ENCODE data around the gene PHF20. TPM values are rescaled to one million over a fixed set of nuclear protein-coding genes. Genes with fewer than 3 reads are reported as not detected.
"Not testable (repeated sequence)": the region's sequence is repeated elsewhere in the genome, so short reads cannot be mapped to it uniquely, and the experiment has no call there.

Gene PHF20
- 33.4 and 37.6 TPM in 2 replicates for total RNA-seq (ENCODE audit: low replicate concordance)
- long read RNA-seq, partial matches to known transcripts = 77 of 97 reads
- long read RNA-seq, other reads (novel, unspliced or antisense) = 16 of 97 reads

GRCh38 chr20:35771689-35772562, at the start of gene PHF20:
PHF20 (plus strand) TSS chr20:35772015; CDS start chr20:35801523, 29,508 bp downstream.
- Mint-ChIP-seq H3K4me1 (ENCODE audit: unreplicated experiment) (peaks cover 53% of the 10 kb centered on the region), H3K27me3 (peaks cover 4% of the 10 kb centered on the region), H3K36me3 (peaks cover 19% of the 10 kb centered on the region), H3K27ac (peak within 1 kb of the TSS; percentile 92), H3K4me3 (peak within 1 kb of the TSS; percentile 88), H3K9me3 (peaks cover 7% of the 10 kb centered on the region)
- DNase-seq (ENCODE audit: extremely low spot score, unreplicated experiment) = peak; percentile 99
- TF ChIP-seq, protein P1, sequence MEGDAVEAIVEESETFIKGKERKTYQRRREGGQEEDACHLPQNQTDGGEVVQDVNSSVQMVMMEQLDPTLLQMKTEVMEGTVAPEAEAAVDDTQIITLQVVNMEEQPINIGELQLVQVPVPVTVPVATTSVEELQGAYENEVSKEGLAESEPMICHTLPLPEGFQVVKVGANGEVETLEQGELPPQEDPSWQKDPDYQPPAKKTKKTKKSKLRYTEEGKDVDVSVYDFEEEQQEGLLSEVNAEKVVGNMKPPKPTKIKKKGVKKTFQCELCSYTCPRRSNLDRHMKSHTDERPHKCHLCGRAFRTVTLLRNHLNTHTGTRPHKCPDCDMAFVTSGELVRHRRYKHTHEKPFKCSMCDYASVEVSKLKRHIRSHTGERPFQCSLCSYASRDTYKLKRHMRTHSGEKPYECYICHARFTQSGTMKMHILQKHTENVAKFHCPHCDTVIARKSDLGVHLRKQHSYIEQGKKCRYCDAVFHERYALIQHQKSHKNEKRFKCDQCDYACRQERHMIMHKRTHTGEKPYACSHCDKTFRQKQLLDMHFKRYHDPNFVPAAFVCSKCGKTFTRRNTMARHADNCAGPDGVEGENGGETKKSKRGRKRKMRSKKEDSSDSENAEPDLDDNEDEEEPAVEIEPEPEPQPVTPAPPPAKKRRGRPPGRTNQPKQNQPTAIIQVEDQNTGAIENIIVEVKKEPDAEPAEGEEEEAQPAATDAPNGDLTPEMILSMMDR (conservative IDR thresholded peaks at IDR 0.05) = no peak

- not testable (repeated sequence) for H3K9me3 Mint-ChIP-seq; H3K4me3 Mint-ChIP-seq; H3K4me1 Mint-ChIP-seq (ENCODE audit: unreplicated experiment); H3K27me3 Mint-ChIP-seq; DNase-seq (ENCODE audit: extremely low spot score, unreplicated experiment)
- Mint-ChIP-seq H3K27ac (peak overlapping the region; percentile 50), H3K36me3 (peaks cover 41% of the 10 kb centered on the region)
Measured at GRCh38 chr20:35723275-35723639, 48.6 kb upstream of the PHF20 start.

DNA sequence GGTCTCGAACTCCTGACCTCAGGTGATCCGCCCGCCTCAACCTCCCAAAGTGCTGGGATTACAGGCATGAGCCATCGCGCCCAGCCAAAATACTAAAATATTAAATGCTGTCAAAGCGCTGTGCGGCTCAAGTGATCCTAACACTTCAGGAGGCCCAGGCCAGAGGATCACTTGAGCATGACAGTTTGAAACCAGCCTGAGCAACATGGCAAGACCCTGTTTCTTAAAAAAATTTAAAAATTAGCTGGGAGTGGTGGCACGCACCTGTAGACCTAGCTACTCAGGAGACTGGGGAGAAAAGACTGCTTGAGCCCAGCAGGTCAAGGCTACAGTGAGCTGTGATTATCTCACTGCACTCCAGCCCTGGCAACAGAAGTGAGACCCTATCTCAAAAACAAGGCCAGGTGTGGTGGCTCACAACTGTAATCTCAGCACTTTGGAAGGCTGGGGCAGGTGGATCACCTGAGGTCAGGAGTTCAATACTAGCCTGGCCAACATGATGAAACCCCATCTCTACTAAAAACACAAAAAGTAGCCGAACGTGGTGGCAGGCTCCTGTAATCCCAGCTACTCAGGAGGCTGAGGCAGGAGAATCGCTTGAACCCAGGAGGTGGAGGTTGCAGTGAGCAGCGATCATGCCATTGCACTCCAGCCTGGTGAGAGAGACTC, 48.0 kb upstream of the PHF20 start:
- H3K4me3 Mint-ChIP-seq; DNase-seq (ENCODE audit: extremely low spot score, unreplicated experiment); H3K4me1 Mint-ChIP-seq (ENCODE audit: unreplicated experiment); H3K9me3 Mint-ChIP-seq; H3K27me3 Mint-ChIP-seq: not testable (repeated sequence)
- Mint-ChIP-seq H3K27ac (peak overlapping the region; percentile 31), H3K36me3 (peaks cover 41% of the 10 kb centered on the region)

DNA sequence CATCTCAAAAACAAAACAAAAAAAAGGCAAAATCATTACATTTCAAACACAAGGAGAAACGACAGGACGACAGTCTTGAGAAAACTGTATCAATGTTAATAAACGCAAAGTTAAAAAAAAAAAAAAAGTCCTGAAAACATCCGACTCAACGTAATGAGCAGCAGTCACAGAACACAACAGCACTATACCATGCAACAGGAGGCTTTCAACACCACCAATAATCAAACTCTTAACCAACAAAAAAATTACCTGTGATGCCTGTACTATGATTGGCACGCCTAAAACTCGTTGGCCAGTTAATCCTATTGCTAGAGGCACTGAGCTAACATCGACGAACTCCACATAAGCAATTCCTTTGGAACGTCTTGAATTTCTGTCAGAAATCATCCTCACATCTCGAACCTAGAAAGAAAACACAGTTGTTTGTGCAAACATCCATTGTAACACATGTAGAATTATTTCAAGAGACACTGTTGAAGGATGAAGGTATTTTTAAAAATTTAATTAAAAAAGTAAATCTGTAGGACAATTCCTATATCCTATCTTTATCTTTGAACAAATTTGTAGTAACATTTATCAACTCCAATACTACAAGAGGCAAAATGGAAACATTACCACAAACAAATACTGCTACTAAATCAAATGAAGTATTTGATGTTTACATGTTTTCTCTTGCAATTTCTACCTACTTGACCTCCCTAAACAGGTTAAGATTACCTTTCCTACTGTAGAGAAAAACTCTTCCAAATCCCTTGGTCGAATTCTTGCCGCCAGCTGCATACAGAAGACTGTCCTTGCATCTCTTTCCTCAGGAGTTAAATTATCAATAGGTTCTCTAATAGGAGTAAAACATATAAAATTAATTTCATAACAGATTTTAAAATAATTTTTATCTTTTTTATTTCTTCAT, 47.2 kb upstream of the PHF20 start:
- peak overlapping the region; percentile 65 for H3K27ac Mint-ChIP-seq
- H3K36me3 Mint-ChIP-seq = peaks cover 41% of the 10 kb centered on the region
- H3K4me3 Mint-ChIP-seq = no peak overlapping the region

DNA sequence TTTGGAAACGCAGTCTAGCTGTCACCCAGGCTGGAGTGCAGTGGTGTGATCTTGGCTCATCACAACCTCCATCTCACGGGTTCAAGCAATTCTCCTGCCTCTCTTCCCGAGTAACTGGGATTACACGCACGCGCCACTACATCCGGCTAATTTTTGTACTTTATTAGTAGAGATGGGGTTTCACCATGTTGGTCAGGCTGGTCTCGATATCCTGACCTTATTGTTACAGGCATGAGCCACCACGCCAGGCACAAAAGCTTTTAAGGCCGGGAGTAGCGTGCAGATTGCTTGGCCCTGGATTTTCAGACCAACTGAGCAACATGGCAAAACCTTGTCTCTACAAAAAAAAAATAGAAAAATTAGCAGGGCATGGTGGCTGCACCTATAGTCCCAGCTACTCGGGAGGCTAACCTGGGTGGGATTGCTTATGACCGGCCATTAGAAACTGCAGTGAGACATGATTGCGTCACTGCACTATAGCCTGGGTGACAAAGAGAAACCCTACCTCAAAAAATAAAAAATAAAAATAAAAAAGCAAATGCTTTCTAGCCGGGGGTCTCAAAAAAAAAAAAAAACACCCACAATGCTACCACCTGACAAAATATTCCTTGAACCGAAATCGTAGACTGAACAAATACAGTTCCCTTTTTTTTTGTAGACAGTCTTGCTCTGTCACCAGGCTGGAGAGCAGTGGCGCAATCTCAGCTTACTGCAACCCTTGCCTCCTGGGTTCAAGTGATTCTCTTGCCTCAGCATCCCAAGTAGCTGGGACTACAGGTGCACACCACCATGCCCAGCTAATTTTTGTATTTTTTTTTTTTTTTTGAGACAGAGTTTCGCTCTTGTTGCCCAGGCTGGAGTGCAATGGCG, 44.7 kb upstream of the PHF20 start:
- Mint-ChIP-seq H3K4me3 (no peak overlapping the region), H3K27me3 (no peaks in the 10 kb centered on the region), H3K36me3 (peaks cover 35% of the 10 kb centered on the region), H3K9me3 (no peaks in the 10 kb centered on the region), H3K4me1 (ENCODE audit: unreplicated experiment) (no peaks in the 10 kb centered on the region), H3K27ac (peak overlapping the region; percentile 73)
- TF ChIP-seq, protein P1 (conservative IDR thresholded peaks at IDR 0.05) = no peak
- no peak for DNase-seq (ENCODE audit: extremely low spot score, unreplicated experiment)

More for the DNA sequence above, 47.2 kb upstream of the PHF20 start:
- H3K4me1 Mint-ChIP-seq (ENCODE audit: unreplicated experiment) = no peaks in the 10 kb centered on the region
- H3K9me3 Mint-ChIP-seq = no peaks in the 10 kb centered on the region
- no peaks in the 10 kb centered on the region for H3K27me3 Mint-ChIP-seq
- TF ChIP-seq, protein P1 (conservative IDR thresholded peaks at IDR 0.05) = no peak
- DNase-seq (ENCODE audit: extremely low spot score, unreplicated experiment) = no peak
